ENCODE data around the gene DCUN1D1.

DCUN1D1 gene

DNA sequence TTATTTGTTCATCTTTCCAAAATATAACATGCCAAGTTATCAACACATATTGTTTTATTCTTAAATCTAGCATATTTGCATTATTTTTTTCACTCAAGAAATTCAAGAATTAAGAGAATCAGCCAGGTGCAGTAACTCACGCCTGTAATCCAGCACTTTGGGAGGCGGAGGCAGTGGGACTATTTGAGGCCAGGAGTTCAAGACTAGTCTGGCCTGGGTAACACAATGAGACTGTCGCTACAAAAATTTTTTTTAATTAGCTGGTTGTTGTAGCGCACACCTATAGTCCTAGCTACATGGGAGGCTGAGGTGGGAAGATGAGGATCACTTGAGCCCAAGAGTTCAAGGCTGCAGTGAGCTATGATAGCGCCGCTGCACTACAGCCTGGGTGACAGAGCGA, 10.5 kb downstream of the DCUN1D1 start (continued):
- TF ChIP-seq POU6F1 (CRISPR knock-in tag; IDR thresholded peaks at IDR 0.05; ENCODE audit: borderline replicate concordance, low read depth) (no peak), PPARA (CRISPR knock-in tag; IDR thresholded peaks at IDR 0.05; ENCODE audit: borderline replicate concordance) (no peak), BACH2 (CRISPR knock-in tag; IDR thresholded peaks at IDR 0.05; ENCODE audit: borderline replicate concordance) (no peak)

DNA sequence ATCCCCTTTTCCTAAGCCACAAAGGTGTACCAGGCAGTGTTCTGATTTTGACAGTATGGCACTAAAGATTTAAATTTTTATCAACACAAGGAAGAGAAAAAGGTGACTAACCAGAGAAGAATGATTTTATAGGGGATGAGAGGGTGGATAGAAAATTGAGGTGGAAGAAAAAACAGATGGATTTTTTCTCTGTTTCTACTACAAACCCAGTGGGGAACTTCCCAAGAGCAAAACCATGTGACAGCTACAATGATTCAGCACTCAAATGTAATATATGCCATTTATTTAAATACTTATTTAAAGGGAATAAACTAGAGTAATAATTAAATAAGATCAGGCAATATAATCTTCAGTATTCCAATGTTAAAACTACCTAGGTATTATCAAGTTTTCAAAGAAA, 11.1 kb downstream of the DCUN1D1 start:
- ATAC-seq: peak; percentile 62
- TF ChIP-seq BACH2 (CRISPR knock-in tag; IDR thresholded peaks at IDR 0.05; ENCODE audit: borderline replicate concordance) (no peak), ZFP30 (CRISPR knock-in tag; IDR thresholded peaks at IDR 0.05) (no peak), TCF4 (CRISPR knock-in tag; IDR thresholded peaks at IDR 0.05; ENCODE audit: borderline replicate concordance) (no peak), ZNF70 (CRISPR knock-in tag; IDR thresholded peaks at IDR 0.05) (no peak), ZNF8 (CRISPR knock-in tag; IDR thresholded peaks at IDR 0.05) (no peak), GLIS3 (CRISPR knock-in tag; IDR thresholded peaks at IDR 0.05) (no peak), ISL1 (CRISPR knock-in tag; IDR thresholded peaks at IDR 0.05) (no peak), PPARA (CRISPR knock-in tag; IDR thresholded peaks at IDR 0.05; ENCODE audit: borderline replicate concordance) (no peak), TOX (CRISPR knock-in tag; IDR thresholded peaks at IDR 0.05; ENCODE audit: borderline replicate concordance) (no peak), ESRRG (CRISPR knock-in tag; IDR thresholded peaks at IDR 0.05) (no peak), ZNF565 (CRISPR knock-in tag; conservative IDR thresholded peaks at IDR 0.05; ENCODE audit: low read depth) (no peak), CSDC2 (CRISPR knock-in tag; IDR thresholded peaks at IDR 0.05) (no peak)
- TF ChIP-seq, protein P1, sequence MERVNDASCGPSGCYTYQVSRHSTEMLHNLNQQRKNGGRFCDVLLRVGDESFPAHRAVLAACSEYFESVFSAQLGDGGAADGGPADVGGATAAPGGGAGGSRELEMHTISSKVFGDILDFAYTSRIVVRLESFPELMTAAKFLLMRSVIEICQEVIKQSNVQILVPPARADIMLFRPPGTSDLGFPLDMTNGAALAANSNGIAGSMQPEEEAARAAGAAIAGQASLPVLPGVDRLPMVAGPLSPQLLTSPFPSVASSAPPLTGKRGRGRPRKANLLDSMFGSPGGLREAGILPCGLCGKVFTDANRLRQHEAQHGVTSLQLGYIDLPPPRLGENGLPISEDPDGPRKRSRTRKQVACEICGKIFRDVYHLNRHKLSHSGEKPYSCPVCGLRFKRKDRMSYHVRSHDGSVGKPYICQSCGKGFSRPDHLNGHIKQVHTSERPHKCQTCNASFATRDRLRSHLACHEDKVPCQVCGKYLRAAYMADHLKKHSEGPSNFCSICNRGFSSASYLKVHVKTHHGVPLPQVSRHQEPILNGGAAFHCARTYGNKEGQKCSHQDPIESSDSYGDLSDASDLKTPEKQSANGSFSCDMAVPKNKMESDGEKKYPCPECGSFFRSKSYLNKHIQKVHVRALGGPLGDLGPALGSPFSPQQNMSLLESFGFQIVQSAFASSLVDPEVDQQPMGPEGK (CRISPR knock-in tag; IDR thresholded peaks at IDR 0.05; ENCODE audit: borderline replicate concordance): no peak
- TF ChIP-seq, protein P2, sequence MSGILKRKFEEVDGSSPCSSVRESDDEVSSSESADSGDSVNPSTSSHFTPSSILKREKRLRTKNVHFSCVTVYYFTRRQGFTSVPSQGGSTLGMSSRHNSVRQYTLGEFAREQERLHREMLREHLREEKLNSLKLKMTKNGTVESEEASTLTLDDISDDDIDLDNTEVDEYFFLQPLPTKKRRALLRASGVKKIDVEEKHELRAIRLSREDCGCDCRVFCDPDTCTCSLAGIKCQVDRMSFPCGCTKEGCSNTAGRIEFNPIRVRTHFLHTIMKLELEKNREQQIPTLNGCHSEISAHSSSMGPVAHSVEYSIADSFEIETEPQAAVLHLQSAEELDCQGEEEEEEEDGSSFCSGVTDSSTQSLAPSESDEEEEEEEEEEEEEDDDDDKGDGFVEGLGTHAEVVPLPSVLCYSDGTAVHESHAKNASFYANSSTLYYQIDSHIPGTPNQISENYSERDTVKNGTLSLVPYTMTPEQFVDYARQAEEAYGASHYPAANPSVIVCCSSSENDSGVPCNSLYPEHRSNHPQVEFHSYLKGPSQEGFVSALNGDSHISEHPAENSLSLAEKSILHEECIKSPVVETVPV (CRISPR knock-in tag; IDR thresholded peaks at IDR 0.05): no peak

DNA sequence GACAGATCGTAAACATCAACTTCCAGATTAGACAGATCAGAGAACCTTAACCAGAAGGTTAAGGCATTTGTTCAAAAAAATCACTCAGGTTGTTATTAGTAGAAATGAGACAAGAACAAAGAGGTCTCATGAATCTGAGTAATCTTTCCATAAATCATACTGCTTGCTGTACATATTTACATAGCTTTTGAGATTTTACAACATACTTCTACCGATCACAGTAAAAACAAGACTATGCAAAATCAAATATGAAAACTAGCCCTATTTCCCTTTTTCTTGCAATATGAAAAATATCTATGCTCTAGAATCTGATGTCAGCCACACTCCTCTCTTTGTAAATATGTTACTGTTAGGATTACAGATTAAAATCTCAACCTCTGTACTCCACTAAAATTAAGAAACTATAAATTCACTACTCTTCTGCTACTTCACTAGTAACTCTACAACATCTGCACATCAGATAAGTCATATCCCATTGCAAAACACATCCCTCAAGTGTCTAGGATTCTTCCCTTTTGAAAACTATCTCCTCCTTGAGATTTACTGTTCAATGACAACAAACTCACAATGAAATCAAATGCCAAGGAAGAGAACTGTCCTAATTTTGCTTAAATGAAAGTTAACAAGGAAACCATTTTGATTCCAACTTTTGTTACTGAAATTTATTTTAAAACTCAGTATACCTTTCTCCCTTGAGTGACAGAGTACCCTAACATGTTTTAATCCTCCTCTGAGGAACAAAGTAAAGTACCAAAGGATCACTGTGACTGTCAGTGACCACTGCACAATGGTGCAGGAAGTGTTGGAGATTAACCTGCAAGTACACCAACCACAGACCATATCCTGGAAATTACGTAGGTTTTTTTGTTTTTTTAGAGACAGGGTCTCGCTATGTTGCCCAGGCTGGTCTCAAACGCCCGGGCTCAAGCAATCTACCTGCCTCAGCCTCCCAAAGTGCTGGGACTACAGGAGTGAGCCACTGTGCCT, 12.8 kb downstream of the DCUN1D1 start:
- TF ChIP-seq TOX (CRISPR knock-in tag; IDR thresholded peaks at IDR 0.05; ENCODE audit: borderline replicate concordance) (no peak), ISL1 (CRISPR knock-in tag; IDR thresholded peaks at IDR 0.05) (no peak), RARB (CRISPR knock-in tag; IDR thresholded peaks at IDR 0.05) (no peak), CSDC2 (CRISPR knock-in tag; IDR thresholded peaks at IDR 0.05) (no peak), GLIS3 (CRISPR knock-in tag; IDR thresholded peaks at IDR 0.05) (no peak)
- no peak for ATAC-seq

DNA sequence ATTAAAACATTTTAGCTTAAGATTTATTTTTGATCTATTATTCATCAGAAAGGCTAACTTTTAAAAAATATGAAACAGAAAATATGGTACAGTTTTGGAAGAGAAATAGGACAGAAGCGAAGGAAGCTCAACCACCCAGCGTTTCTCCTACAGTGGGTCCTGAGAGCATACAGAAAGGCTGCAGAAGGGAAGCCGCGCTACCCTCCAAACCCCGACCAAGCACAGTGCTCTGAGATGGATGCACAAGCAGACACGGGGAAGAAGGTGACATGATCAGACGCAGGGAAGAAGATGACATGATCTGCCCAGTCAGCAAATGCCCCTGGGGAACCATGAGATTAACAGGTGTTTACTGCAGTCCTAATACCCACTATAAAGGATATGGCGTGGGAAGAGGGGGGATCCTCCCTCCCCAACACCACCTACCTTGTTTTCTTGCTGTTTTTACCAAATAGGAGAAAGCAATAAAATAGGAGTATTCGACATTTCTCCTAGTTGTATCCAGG, 14.4 kb downstream of the DCUN1D1 start:
- no peak for ATAC-seq
- TF ChIP-seq SNAI2 (CRISPR knock-in tag; IDR thresholded peaks at IDR 0.05) (no peak), CSDC2 (CRISPR knock-in tag; IDR thresholded peaks at IDR 0.05) (no peak), ZFP30 (CRISPR knock-in tag; IDR thresholded peaks at IDR 0.05) (no peak), TOX (CRISPR knock-in tag; IDR thresholded peaks at IDR 0.05; ENCODE audit: borderline replicate concordance) (no peak), GLIS3 (CRISPR knock-in tag; IDR thresholded peaks at IDR 0.05) (no peak), PPARA (CRISPR knock-in tag; IDR thresholded peaks at IDR 0.05; ENCODE audit: borderline replicate concordance) (no peak), ISL1 (CRISPR knock-in tag; IDR thresholded peaks at IDR 0.05) (no peak), OSR1 (CRISPR knock-in tag; IDR thresholded peaks at IDR 0.05) (no peak), POU6F1 (CRISPR knock-in tag; IDR thresholded peaks at IDR 0.05; ENCODE audit: borderline replicate concordance, low read depth) (no peak), ARNTL (CRISPR knock-in tag; IDR thresholded peaks at IDR 0.05; ENCODE audit: borderline replicate concordance, low read depth) (no peak), ZNF70 (CRISPR knock-in tag; IDR thresholded peaks at IDR 0.05) (no peak)
- TF ChIP-seq, protein P2 (CRISPR knock-in tag; IDR thresholded peaks at IDR 0.05): no peak
- TF ChIP-seq, protein P1 (CRISPR knock-in tag; IDR thresholded peaks at IDR 0.05; ENCODE audit: borderline replicate concordance): no peak
- TF ChIP-seq, protein P3, sequence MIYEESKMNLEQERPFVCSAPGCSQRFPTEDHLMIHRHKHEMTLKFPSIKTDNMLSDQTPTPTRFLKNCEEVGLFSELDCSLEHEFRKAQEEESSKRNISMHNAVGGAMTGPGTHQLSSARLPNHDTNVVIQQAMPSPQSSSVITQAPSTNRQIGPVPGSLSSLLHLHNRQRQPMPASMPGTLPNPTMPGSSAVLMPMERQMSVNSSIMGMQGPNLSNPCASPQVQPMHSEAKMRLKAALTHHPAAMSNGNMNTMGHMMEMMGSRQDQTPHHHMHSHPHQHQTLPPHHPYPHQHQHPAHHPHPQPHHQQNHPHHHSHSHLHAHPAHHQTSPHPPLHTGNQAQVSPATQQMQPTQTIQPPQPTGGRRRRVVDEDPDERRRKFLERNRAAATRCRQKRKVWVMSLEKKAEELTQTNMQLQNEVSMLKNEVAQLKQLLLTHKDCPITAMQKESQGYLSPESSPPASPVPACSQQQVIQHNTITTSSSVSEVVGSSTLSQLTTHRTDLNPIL (CRISPR knock-in tag; IDR thresholded peaks at IDR 0.05; ENCODE audit: low read depth): no peak

Measured in SK-N-SH treated with all-trans-retinoic acid at 6 μM for 48 hours (cell line).